ENCODE results near the gene IRF9. TPM values are rescaled to one million over a fixed set of nuclear protein-coding genes. Genes with fewer than 3 reads are reported as not detected.

IRF9 gene
- total and polyA plus RNA-seq, 2 experiments from 2014 or later, result 8.2 to 8.4 TPM

- H3K36me3 Mint-ChIP-seq (ENCODE audit: low read depth), result peaks cover 84% of the 10 kb centered on the region
- H3K79me2 ChIP-seq (replicated peaks; ENCODE audit: insufficient read depth), result 0 out of 2 replicates have a peak, but pooled peaks cover 4% of the 10 kb centered on the region
- no peak for ATAC-seq
- H3K4me3 Mint-ChIP-seq, result no peak overlapping the region; the same call in 2 of the 3 replicates
- peaks cover 3% of the 10 kb centered on the region for H3F3A ChIP-seq (replicated peaks; ENCODE audit: low read depth)
- H3K4me2 ChIP-seq, result no peak overlapping the region
- peaks cover 16% of the 10 kb centered on the region for H3K27me3 Mint-ChIP-seq (ENCODE audit: insufficient read depth, low read depth, poor library complexity)
- no peak overlapping the region for H3K4me3 ChIP-seq
- peaks cover 10% of the 10 kb centered on the region; the same call in 1 of the 2 replicates for H3K4me1 ChIP-seq (ENCODE audit: insufficient read depth)
- no peaks in the 10 kb centered on the region; the same call in 1 of the 2 replicates for H4K20me1 ChIP-seq (replicated peaks; ENCODE audit: insufficient read depth)
- no peak overlapping the region for H2AFZ ChIP-seq
- H3K27me3 ChIP-seq (ENCODE audit: insufficient read depth), result no peaks in the 10 kb centered on the region
- no peak for DNase-seq (ENCODE audit: low spot score)
- H3K4me1 Mint-ChIP-seq, result peaks cover 25% of the 10 kb centered on the region
- no peak for TF ChIP-seq ZNF462 (CRISPR knock-in tag; IDR thresholded peaks at IDR 0.05)
- TF ChIP-seq REST (IDR thresholded peaks at IDR 0.05; ENCODE audit: unreplicated experiment), result no peak
- no peak for TF ChIP-seq NANOG (IDR thresholded peaks at IDR 0.05; ENCODE audit: borderline replicate concordance)
- no peak for TF ChIP-seq ETS1 (IDR thresholded peaks at IDR 0.05)
- no peak for TF ChIP-seq EZH2 (IDR thresholded peaks at IDR 0.05; ENCODE audit: low read depth, unreplicated experiment)
- TF ChIP-seq JUNB (IDR thresholded peaks at IDR 0.05; ENCODE audit: unreplicated experiment), result no peak
- peaks cover 17% of the 10 kb centered on the region for H3K36me3 ChIP-seq (ENCODE audit: insufficient read depth)
- no peaks in the 10 kb centered on the region for H3K9me2 ChIP-seq (ENCODE audit: insufficient read depth)
- H3K27ac Mint-ChIP-seq, result peak overlapping the region; percentile 54; the same call in 1 of the 2 replicates
- H3K27ac ChIP-seq (ENCODE audit: low read depth), result no peak overlapping the region
- peaks cover 29% of the 10 kb centered on the region for H3K9me3 Mint-ChIP-seq
Measured at GRCh38 chr14:24204163-24205146, 43.4 kb downstream of the IRF9 start.

Measured in GM23338 (cell line).